ENCODE results near the gene GBP2.

Gene GBP2

GRCh38 chr1:89169166-89169565 is 43.3 kb upstream of the GBP2 start:
- no peaks in the 10 kb centered on the region for H3K27me3 ChIP-seq (replicated peaks)
- in situ Hi-C loops (cut with HindIII; ENCODE audit: low pct_ligation_motif_present, low sequenced_read_pairs): no loop called here
- no peak for DNase-seq
- H3K4me3 ChIP-seq (ENCODE audit: low read depth, low read length): no peak overlapping the region
- H3K27ac ChIP-seq: no peak overlapping the region
- TF ChIP-seq CTCF (IDR thresholded peaks at IDR 0.05; ENCODE audit: low read depth, low read length, missing control alignments): no peak
- H3K36me3 ChIP-seq (replicated peaks): no peaks in the 10 kb centered on the region

DNA sequence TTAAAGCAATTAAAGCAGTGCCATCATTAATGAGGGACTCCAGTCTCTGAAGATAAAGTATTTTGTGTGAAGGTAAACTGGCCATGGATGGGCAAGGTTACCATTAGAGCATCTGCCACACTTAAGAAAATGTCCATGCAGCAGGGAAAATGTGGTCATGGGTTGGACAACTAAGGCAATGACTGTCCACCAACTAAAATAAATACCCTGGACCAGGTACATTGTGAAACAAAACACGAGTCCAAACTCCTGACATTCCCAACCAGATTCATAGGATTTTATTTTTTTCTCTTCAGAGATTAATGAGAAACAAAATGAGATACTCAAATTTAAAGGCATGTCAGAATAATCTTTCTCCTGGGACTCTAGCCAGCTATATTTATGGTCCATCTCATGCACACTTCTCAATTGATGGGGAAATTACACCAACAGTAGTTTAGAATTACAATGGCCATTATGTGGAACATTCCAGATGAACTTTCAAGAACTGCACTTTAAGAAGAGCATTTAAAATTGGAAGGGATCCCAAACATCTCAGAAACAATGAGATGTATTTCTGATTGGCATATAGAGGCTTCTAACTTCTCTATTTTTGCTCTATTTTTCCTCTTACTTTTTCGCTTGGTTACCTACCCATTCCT is 41.8 kb upstream of the GBP2 start:
- no peak for TF ChIP-seq CTCF (IDR thresholded peaks at IDR 0.05; ENCODE audit: low read depth, low read length, missing control alignments)
- H3K27me3 ChIP-seq (replicated peaks): no peaks in the 10 kb centered on the region
- no peak overlapping the region for H3K4me3 ChIP-seq (ENCODE audit: low read depth, low read length)
- DNase-seq: no peak
- H3K27ac ChIP-seq: no peak overlapping the region
- in situ Hi-C loops (cut with HindIII; ENCODE audit: low pct_ligation_motif_present, low sequenced_read_pairs): no loop called here
- H3K36me3 ChIP-seq (replicated peaks): no peaks in the 10 kb centered on the region

DNA sequence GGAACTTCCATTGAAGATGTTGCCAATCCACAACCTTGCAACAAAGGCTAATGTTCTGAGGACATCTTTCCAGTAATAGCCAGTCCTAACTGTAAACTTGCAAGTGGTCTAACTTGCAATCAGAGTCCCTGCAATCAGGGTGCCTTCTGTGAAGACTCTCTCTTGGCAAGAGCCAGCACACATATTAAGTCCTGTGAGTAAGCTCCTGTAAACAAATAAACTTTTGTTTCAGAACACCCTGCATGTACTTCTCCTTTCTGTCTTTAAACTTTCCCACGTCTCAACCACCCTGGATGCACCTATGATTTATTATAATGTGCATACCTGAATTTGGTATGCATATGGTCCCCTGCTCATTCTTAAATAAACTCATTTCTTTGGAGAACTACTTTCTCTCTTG is 40.8 kb upstream of the GBP2 start:
- H3K27ac ChIP-seq: no peak overlapping the region
- H3K4me3 ChIP-seq (ENCODE audit: low read depth, low read length): no peak overlapping the region
- no peaks in the 10 kb centered on the region for H3K36me3 ChIP-seq (replicated peaks)
- TF ChIP-seq CTCF (IDR thresholded peaks at IDR 0.05; ENCODE audit: low read depth, low read length, missing control alignments): no peak
- no peak for DNase-seq
- H3K27me3 ChIP-seq (replicated peaks): no peaks in the 10 kb centered on the region
- in situ Hi-C loops (cut with HindIII; ENCODE audit: low pct_ligation_motif_present, low sequenced_read_pairs): no loop called here

- no peaks in the 10 kb centered on the region for H3K36me3 ChIP-seq (replicated peaks)
- DNase-seq: no peak
- H3K27me3 ChIP-seq (replicated peaks): no peaks in the 10 kb centered on the region
- no peak overlapping the region for H3K4me3 ChIP-seq (ENCODE audit: low read depth, low read length)
- in situ Hi-C loops (cut with HindIII; ENCODE audit: low pct_ligation_motif_present, low sequenced_read_pairs): no loop called here
- H3K27ac ChIP-seq: no peak overlapping the region
- TF ChIP-seq CTCF (IDR thresholded peaks at IDR 0.05; ENCODE audit: low read depth, low read length, missing control alignments): no peak
Measured at GRCh38 chr1:89165811-89166210, 39.9 kb upstream of the GBP2 start.

- Histone ChIP-seq H3K27ac (no peak overlapping the region), H3K4me3 (ENCODE audit: low read depth, low read length) (no peak overlapping the region), H3K36me3 (replicated peaks) (no peaks in the 10 kb centered on the region), H3K27me3 (replicated peaks) (no peaks in the 10 kb centered on the region)
- in situ Hi-C loops (cut with HindIII; ENCODE audit: low pct_ligation_motif_present, low sequenced_read_pairs): no loop called here
- DNase-seq: no peak
- TF ChIP-seq CTCF (IDR thresholded peaks at IDR 0.05; ENCODE audit: low read depth, low read length, missing control alignments): no peak
Measured at GRCh38 chr1:89151047-89151446, 25.1 kb upstream of the GBP2 start.

DNA sequence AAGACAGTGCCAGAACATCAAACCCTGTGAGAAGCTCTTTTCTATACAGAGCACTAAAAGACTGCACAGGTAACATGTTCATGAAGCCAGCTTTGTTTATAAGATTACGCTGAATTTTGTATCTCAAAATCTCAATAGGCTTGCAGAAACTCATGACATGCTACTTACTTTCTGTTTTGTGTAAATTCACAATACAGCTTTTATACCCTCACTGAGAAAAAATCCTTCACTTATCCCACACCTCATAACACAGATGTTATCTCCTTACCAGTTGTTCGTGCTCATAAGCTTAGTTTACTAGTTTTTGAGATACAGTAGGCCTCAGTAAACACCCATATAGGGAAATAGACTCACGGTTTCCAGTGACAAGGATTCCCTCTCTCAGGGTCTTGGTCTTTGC is 24.1 kb upstream of the GBP2 start:
- H3K36me3 ChIP-seq (replicated peaks): no peaks in the 10 kb centered on the region
- H3K27me3 ChIP-seq (replicated peaks): no peaks in the 10 kb centered on the region
- no peak for TF ChIP-seq CTCF (IDR thresholded peaks at IDR 0.05; ENCODE audit: low read depth, low read length, missing control alignments)
- in situ Hi-C loops (cut with HindIII; ENCODE audit: low pct_ligation_motif_present, low sequenced_read_pairs): no loop called here
- H3K4me3 ChIP-seq (ENCODE audit: low read depth, low read length): no peak overlapping the region
- DNase-seq: no peak
- H3K27ac ChIP-seq: no peak overlapping the region
